NCI-H2081 treated with DMSO at 0.1 percent for 48 hours (cell line): ENCODE data around the gene LRP1B.

Source experiments
- DNase-seq: peaks from one replicate; lab custom pipeline; 2025; lab: John Stamatoyannopoulos, UW

The LRP1B gene

DNA sequence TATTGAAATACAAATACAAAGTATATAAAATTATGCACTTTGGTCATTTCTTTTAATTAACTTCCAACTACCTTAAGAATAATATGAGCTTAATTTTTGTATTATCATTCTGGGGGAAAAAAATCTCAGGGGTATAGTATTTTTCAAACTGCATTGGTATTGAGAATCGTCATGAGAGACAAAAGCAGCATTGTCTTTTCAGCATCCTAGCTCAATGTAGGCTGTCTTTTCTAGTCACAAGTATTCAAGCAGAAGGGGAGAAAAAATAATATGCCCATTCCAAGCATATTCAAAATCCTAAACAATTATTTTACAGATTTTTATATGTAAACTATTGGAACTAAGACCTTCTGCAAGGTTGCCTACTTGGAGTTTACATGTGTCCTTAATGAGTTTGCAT lies 693.3 kb downstream of the LRP1B start:
- no peak for DNase-seq

DNA sequence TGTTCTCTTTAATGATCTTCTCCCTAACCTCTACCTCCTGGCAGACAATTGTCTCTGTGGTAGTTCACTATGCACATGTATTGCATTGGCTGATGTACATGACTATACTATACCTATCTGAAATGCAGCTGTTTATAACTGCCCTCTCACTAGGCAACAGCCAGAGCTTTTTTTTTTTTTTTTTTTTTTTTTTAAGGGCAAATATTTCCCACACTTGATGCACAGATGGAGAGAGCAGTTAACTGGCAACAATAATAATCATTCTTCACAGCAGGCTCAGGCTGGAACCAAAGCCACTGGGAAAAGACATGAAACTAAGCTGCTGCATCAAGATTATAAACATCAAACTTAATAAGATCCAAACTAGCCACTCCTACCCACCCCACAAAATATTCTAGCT lies 707.7 kb downstream of the LRP1B start:
- no peak for DNase-seq

DNA sequence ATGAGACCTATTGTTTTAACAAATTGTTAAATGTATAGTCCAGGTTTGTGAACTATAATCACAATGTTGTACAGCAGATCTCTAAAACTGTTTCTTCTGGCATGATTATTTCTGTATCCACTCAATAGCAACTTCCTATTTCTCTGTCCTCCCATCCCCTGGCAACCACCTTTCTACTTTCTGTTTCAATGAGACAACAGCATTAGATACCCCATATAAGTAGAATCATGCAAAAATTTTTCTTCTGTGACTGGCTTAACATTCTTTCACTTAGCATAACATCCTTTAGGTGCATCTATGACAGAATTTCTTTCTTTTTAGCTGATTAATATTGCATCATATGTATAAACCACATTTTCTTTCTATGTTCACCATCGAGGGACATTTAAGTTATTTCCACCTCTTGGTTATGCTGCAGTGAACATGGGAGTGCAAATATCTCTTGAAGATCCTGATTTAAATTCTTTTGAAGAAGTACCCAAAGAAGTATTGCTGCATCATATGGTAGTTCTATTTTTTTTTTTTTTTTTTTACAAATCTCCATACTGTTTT lies 713.5 kb downstream of the LRP1B start:
- DNase-seq, result no peak

DNA sequence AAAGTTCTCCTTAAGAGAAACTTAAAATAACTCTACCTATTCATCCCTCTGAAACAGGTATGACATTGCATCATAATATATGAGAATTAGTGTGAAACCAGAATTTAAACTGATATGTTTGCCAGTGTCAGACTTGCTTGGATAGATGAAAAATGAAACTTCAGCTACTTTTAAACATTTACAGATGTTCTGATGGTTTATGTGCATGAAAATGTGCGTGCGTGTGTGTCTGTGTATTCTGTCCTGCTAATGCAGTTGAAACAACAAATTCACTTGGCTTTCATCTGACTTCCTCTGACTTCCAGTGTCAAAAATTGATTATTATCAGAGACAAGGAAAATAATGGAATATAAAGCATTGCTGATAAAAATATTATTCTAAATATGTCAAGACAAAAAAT lies 719.4 kb downstream of the LRP1B start:
- DNase-seq, result no peak

DNA sequence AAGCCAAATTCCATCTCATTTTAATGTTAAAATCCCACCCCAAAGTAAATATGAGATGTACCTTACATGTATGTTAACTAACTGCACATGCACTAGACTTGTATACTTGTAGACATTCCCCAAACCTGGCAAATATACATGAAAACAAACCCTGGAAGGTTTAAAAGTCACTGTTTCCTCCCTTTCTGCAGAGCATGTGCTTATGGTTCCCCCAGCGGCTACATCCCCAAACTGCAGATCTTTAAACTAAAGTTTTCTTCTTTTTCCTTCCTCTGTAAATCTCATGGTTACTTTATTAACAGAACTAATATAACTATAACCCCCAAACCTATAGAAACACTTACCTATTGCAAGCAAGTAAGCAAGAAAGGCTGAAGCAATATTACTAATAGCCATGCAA lies 731.5 kb downstream of the LRP1B start:
- DNase-seq, result no peak

DNA sequence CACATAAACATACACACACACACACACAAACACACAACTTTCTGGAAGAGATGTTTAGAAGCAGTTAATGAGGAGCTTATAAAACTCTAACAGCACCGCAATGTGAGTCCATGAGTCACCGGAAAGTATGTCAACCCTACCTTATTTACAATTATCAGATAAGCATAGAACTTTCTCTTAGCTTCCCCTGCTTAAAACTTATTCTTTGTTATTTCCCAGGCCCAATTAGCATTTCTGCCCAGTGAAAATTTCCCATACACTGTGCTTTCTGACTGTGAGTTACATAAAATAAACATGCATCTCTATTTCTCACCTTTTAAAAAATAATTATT lies 737.6 kb downstream of the LRP1B start:
- no peak for DNase-seq

DNA sequence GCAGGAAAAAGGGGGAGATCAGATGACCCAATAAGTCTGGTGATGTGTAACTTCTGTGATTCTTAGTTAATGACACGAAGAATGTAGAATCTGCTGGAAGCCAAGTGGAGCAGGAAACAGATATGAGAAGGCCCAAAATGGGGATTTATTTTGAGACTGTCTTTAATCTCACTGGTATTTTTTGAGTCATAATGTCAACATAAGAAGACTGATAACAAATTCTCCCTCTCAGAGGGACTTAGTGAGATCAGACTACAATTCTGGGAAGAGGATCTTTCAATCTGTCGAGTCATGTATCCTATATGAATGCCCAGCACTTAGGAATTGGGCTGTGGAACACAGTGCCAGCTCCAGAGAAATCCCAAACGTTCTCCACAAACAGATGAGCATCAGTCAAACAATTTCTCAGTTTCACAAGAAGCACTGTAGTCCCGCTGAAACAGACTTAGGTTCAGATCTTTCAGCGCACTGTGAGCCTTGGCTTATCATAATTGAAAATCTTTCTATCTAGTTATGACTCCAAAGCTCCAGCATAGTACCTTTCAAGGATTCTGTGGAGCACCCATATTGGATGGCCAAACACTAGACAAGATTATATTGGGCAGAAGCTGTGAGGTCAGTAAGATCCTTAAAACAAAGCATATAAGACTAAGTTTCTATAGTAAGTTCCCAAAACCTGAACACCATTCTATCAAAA lies 738.2 kb downstream of the LRP1B start:
- DNase-seq, result no peak

DNA sequence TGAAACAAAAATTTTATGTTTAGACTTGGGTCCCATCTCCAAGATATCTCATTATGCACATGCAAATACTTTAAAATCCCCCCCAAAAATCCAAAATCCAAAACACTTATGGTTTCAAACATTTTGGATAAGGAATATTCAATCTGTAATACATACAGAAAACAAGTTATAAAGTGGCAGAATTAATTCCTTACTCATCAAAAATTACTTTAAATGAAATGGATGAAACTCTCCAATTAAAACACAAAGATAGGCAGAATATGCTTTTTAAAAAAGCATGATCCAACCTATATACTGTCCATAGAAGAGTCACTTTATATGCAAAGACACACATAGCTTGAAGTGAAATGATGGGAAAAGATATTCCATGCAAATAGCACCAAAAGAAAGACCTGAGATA lies 744.6 kb downstream of the LRP1B start:
- DNase-seq, result no peak

DNA sequence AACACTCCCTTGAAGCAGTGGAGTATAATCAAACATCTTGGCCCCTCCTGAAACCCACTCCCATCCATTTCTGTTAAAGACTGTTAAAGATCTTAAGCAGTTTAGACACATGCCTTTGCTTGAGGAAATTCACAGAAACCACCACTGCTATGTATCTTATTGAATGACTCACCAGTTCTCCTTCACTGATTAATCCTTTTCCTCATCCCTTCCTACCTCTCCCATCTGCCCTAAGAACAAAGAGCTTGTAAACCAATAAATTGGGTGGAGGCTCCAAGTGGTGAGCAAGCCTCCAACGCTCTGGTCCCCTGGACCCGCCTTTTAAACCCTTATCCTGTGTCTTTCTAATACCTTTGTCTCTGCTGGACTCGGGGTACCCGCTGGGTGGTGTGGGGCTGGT lies 746.1 kb downstream of the LRP1B start:
- DNase-seq, result no peak

DNA sequence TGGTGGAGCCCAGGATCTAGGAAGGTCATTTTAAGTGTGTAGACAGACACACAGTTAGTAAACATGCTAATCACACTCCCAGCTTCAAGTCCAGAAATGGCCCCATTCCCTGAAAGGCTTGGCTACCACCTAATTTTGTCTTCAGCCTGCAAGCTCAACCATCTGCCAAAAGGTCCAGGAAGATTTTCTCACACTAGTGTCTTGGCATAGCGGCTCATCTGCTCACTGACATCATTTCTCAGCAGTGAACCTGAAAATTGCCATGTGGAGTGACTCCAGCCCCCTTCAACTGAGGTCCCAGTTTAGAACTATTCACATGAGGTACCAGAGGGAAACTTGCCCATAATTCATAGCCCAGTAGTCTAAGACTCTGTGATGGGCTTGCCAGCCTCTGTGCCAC lies 748.9 kb downstream of the LRP1B start:
- no peak for DNase-seq

DNA sequence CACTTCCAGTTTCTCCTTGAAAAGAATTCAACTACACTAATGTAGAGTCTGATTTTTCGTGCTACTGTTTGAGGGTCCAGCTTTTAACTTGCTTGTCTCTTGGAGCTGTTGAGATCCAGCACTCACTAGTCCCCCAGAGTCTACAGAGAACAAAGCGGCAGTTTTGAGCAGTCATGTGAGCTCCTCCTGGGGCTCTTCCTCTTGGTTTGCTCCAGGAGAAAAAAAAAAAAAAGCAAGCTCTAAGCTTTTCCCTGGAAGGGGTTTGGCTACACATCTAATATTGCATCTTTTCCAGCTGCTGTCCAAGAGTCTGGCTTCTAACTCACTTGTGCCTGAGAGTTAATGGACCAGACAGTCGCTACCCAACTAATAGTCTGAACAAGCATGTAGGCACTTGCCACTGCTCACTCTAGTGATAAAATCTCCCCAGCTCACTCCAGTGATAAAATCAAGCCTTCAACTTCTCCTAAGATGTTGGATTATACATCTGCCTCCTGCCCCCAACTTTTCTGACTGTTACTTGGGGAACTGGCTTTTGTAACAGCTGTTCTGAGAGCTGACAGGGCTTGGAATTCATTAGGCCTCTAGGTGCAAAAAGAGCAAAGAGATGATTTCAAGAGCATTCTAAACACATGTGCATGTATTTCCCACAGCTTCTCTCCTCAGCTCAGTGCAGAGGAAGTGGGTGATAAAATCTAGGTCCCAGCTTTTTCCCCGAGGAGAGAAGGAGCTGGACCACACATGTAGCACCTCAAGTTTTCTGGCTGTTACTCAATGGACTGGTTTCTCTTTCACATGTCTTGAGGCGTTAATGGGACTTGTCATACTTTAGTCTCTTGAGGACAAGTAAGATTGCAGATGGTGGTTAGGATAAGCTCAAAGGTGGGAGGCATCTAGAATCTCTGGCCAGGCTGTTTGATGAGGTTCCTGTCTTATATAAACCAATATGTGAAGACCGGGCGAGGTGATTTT lies 750.5 kb downstream of the LRP1B start:
- DNase-seq, result no peak

DNA sequence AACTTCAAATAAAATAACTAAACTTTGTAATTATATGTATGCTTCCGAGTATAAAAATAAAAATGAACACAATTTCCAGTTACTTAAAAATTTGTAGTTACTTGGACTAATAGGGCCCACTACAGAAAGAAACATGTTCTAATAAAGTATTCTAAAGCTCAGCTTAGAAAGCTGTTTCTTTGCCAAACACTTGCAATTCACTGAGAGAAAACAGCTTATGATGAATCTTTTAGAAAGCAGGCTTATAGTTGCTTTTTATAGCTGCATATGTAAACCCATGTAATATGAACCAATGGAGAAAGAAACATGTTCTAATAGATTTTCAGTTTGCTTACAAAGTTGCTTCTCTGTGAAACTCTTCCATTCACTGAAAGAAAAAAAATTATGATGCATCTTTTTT lies 766.0 kb downstream of the LRP1B start:
- DNase-seq, result no peak

DNA sequence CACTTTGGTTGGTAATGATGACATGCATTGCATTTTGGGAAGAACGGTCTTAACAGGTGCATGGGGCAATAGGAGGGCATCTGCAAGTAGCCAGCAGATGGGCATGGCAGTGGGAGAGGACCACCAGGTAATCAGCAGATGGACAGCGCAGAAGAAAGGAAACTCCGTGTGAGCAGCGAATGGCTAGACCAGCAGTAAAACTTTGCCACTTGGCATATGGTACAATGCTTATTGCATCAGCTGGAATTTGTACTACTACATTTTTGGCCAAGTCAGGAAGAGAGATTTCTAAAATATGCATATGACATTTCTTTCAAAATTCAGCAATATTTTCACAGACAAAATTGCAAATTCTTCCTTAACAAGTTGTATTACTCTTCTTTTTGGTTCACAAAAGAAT lies 768.5 kb downstream of the LRP1B start:
- DNase-seq, result no peak

DNA sequence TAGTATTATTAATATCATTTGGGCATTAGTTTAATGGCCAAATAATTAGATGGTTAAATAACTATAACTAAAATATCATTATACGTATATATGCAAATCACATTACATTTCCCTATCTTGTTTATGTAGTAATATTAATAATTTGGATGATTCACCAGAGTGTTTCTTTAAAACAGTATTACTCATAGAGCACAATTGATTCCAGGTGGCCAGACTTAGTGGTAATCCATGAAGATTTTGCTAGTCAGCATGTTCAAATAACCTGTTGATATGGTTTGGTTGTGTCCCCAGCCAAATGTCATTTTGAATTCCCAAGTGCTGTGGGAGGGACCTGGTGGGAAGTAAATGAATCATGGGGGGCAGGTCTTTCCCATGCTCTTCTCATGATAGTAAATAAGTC lies 782.3 kb downstream of the LRP1B start:
- DNase-seq, result no peak

DNA sequence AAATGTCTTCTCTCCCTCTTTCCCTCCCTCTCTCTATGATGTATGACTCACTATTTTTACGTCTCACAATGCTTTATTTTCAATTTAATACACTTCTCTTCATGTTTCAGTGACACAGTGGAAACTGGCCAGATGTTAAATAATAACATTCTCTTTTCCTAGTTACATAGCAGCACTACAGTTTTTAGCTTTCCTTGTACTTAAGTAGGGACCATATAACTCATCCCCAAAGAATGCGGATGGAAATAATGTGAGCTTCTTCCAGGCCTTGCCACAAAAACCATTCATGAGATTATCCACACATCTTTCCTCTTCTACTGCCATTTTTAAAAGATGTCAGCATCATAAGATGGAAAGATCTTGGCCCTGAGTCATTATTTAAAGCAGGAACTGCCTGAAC lies 789.4 kb downstream of the LRP1B start:
- no peak for DNase-seq

DNA sequence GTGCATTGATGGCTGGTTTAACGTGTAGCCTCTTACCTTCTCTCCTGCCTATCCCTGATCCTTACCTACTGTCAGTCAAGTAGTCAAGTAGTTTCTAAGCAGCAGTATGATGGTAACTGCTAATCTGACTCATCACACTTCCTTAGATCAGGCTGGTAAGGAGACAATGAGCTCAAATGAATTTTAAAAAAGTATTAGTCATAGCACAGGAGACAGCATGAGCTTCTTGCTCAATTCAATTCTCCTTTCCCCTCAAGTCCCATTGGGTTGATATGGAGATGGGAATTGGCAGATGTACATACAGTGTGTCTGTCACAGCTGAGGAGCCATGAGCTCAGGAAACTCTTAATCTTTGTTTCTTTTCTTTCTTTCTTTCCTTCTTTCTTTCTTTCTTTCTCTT lies 799.7 kb downstream of the LRP1B start:
- DNase-seq, result no peak

DNA sequence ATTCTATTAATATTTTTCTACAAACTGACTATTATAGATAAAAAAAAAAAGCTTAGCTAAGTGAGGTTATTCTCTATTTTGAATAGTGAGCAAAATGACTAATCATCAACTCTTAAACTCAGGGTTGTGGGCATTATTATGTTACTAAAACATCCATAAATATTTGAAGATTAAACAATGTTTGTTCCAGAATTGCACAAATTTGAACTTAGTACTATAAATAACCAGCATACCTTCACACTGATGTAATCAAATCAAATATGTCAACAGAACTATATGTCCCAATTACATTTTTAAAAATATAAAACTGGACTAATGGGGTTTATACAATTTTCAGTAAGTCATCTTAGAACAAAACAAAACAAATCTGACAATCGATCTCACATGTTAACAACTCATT lies 800.9 kb downstream of the LRP1B start:
- no peak for DNase-seq

DNA sequence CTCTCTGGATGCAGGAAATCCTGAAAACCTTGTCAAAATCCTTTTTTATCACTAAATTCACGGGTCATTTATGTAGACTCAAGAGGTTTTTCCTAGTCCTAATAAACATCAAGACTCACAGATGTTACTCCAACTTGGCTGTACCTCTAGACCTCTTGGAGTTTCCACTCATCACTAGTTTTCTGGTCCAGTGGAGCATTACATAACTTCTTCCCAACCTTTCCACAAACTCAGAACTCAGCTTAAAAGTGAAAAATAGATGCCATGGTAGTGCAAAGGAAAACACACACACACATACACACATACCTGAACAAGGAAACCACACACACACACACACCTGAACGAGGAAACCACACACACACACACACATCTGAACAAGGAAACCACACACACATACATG lies 807.2 kb downstream of the LRP1B start:
- DNase-seq, result no peak

DNA sequence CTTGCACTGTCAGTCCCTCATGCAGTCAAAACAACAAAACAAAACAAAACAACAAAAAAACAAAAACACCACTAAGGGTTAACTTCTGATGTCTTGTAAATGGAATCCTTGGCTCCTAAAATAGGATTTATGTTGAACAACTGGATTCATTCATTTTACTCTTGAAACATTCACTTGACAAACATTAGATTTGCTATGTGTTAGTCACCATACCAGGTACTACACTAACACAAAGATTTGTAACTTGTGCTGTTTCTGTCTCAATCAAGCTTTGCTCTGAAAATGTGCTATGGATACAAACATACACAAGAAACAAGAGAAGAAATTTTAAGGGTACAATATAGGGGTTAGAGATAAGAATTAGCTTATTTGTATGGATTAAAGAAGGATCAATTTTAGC lies 812.8 kb downstream of the LRP1B start:
- DNase-seq, result no peak

DNA sequence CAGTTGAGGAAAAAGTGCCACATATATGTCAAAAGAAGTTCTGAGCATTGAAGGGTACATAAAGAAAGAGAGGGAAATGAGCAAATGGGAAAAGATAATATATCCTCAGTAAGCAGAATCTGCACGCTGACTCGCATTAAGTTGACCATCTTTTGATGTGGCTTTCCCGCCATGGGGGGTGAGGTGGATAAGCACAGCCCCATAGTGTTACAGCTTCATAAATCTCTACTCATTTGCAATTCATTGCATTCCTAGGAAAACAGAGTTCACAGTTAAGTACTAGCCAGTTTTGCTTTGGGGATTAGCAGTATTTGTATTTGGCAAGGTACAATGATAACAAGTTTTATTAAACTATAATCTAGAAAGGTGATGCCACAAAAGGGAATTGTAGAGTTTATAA lies 814.2 kb downstream of the LRP1B start:
- no peak for DNase-seq

DNA sequence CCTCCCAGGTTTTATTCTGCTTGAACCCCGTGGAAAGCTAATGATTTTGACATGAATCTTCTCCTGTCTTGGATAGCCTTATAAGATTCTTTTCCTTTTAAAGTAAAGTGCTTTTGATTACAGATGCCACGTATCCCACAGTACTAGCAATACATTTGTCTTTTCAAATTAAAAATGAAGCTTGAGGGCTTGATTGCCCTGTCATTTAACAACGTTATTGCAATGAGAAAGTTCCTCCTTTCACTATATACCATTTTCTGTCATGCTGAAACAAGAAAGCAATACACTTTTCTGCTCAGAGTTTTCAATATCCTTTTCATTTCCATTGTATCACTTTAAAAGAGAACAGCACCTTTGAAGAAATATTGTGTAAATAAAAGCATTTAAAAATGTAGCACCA lies 814.7 kb downstream of the LRP1B start:
- no peak for DNase-seq

DNA sequence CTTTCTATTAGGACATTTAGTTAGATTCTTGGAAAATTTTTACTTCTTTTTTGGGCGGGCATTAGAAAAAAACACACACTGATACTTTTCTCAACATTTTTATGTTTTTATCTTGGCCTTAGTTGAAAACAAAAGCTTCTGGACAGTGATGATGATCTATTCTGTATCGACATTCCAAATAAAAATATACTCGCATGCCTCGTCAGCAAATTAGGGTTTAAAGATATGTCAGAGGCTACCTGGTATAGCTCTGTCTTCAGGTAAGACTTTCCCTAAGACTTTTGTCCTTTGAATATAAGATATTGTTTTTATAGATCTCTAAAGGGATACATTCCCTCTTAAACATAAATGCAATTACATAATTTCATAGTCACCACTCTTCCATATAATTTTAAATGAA lies 816.8 kb downstream of the LRP1B start:
- DNase-seq, result no peak

DNA sequence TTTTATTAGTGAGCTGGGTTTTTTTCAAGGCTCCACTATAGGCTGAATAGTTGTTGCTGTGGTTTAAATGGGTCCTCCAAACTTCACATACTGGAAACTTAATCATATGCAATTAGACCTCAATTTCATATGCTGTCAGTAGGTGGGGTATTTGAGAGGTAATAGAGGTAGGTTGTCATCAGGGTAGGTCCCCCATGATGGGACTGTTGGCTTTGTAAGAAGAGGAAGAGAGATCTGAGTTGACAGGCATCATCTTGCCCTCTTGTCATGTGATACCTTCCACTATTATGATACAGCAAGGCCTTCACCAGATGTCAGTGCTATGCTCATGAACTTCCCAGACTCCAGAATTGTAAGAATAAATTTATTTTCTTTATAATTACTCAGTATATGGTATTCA lies 819.4 kb downstream of the LRP1B start:
- no peak for DNase-seq
